Activated naive CD8-positive, alpha-beta T cell treated with anti-CD3 and anti-CD28 coated beads, Interleukin-2, amount 10 ng/mL, durations not matched to agents 7 days and 5 days (primary cell): Measurements from ENCODE around the gene NTN3. TPM values are rescaled to one million over a fixed set of nuclear protein-coding genes. Genes with fewer than 3 reads are reported as not detected.

ENCODE experiments used
- ATAC-seq: fragments of 150-1000 bp; cut with Tn5 transposase; one replicate; pipeline ENCODE4 v1.10.0; 2021; ENCODE audit warnings: low read depth, moderate library complexity
- POLR2A ChIA-PET: fragments of 350-600 bp; sonication (Branson Sonifier 250); formaldehyde crosslinking; loops from one replicate; lab custom pipeline; 2021; ENCODE audit warnings: antibody characterized with exemption; lab: Charles Lee
- DNase-seq: peaks from one replicate; pipeline ENCODE4 v3.0.0; 2021
- H3K27ac Mint-ChIP-seq: one replicate; pipeline ENCODE4 v1.8.0; 2022; ENCODE audit warnings: mild to moderate bottlenecking, mixed read lengths
- H3K27me3 Mint-ChIP-seq: one replicate; pipeline ENCODE4 v1.8.0; 2022; ENCODE audit warnings: mild to moderate bottlenecking, moderate library complexity, mixed read lengths
- H3K36me3 Mint-ChIP-seq: one replicate; pipeline ENCODE4 v1.8.0; 2021; ENCODE audit warnings: mild to moderate bottlenecking, mixed read lengths
- H3K4me1 Mint-ChIP-seq: one replicate; pipeline ENCODE4 v1.8.0; 2021; ENCODE audit warnings: mixed read lengths
- H3K4me3 Mint-ChIP-seq: one replicate; pipeline ENCODE4 v1.8.0; 2022; ENCODE audit warnings: mild to moderate bottlenecking, moderate library complexity, mixed read lengths
- H3K9me3 Mint-ChIP-seq: one replicate; pipeline ENCODE4 v1.8.0; 2021; ENCODE audit warnings: mixed read lengths
- total RNA-seq, 2 experiments: library from RNA; stranded (reverse); gene quantifications; one replicate each; pipeline ENCODE4 v1.2.3, GENCODE V29; 2021

NTN3 gene
- total RNA-seq, 2 experiments from 2014 or later, result not detected

GRCh38 chr16:2471653-2472487 is 773 bp downstream of the NTN3 start:
- Mint-ChIP-seq H3K4me3 (no peak overlapping the region), H3K36me3 (no peaks in the 10 kb centered on the region), H3K4me1 (peaks cover 14% of the 10 kb centered on the region), H3K27me3 (peaks cover 42% of the 10 kb centered on the region), H3K9me3 (no peaks in the 10 kb centered on the region), H3K27ac (no peak overlapping the region)
- no peak for ATAC-seq
- no peak for DNase-seq
- POLR2A ChIA-PET, result interaction anchor here (0.6 to 1.6 kb wide), 3 partner anchors 12 to 284 kb away, joined by 4 to 7 read pairs (median 4); partner anchors contain the start of gene TEDC2

GRCh38 chr16:2472488-2472864 is 1.4 kb downstream of the NTN3 start:
- POLR2A ChIA-PET, result interaction anchor here (0.6 to 0.9 kb wide), 2 partner anchors 13 to 285 kb away, joined by 4 read pairs; partner anchors contain the start of gene TEDC2
- no peak for ATAC-seq
- Mint-ChIP-seq H3K36me3 (no peaks in the 10 kb centered on the region), H3K4me3 (no peak overlapping the region), H3K9me3 (no peaks in the 10 kb centered on the region), H3K27me3 (peaks cover 37% of the 10 kb centered on the region), H3K27ac (no peak overlapping the region), H3K4me1 (peaks cover 13% of the 10 kb centered on the region)
- DNase-seq, result no peak

- Mint-ChIP-seq H3K27me3 (peaks cover 37% of the 10 kb centered on the region), H3K27ac (no peak overlapping the region), H3K4me1 (peaks cover 13% of the 10 kb centered on the region), H3K9me3 (no peaks in the 10 kb centered on the region), H3K36me3 (no peaks in the 10 kb centered on the region), H3K4me3 (peak overlapping the region; percentile 42)
- DNase-seq (no peak), ATAC-seq (no peak)
- POLR2A ChIA-PET, result no interaction called here
Measured at GRCh38 chr16:2472885-2473445, 1.9 kb downstream of the NTN3 start.

GRCh38 chr16:2473446-2473926 is 2.4 kb downstream of the NTN3 start:
- Mint-ChIP-seq H3K36me3 (no peaks in the 10 kb centered on the region), H3K27me3 (peaks cover 32% of the 10 kb centered on the region), H3K27ac (no peak overlapping the region), H3K9me3 (no peaks in the 10 kb centered on the region), H3K4me1 (peaks cover 12% of the 10 kb centered on the region), H3K4me3 (peak overlapping the region; percentile 42)
- POLR2A ChIA-PET, result interaction anchor here (1.4 to 1.9 kb wide), 2 partner anchors 14 to 43 kb away, joined by 3 to 14 read pairs; partner anchors contain the start of gene TEDC2
- ATAC-seq (peak; percentile 1), DNase-seq (no peak)

DNA sequence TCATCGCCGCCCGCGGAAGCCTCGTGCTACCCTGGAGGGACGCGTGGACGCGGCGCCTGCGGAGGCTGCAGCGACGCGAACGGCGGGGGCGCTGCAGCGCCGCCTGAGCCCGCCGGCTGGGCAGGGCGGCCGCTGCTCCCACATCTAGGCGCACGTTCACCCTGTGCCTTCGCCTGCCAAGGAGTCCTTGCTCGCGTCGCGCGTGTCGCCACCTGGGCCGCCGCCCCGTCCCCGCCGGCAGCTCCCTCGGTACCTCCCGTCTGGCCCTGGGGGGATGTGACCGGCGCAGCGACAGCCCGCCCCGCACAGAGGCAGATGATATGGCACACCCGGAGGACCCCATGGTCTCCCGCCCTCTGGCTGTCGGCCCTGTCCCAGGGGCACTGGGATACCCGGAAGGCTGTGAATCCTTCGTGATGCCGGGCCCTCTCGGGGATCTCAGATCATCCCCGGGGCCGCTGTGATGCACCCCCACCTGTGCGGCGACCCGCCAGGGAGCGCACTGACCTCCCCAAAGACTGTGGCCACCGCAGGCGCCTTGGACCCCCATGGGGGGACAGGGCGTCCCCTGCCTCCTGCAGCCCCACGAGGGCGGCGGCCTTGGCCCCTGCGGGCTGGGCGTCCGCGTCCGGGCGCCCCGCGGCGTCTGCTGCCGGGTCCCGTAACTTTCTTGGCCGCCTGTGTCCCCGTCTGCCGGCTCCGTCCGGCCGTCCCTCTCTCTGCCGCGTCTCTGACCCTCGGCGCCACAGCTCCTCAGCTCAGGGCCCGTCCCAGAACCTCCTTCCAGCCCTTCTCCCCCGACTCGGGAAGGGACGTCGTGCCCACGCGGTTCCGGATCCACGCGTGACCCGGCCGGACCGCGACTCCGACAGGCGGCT is 3.1 kb downstream of the NTN3 start:
- ATAC-seq, result peak; percentile 59
- H3K36me3 Mint-ChIP-seq, result no peaks in the 10 kb centered on the region
- H3K27ac Mint-ChIP-seq, result peak overlapping the region; percentile 45
- POLR2A ChIA-PET, result interaction anchor here (0.7 to 1.9 kb wide), 9 partner anchors 11 to 692 kb away, joined by 3 to 14 read pairs (median 3); partner anchors contain the start of genes ABCA3, NUBP2, SPSB3 and TEDC2
- DNase-seq, result peak; percentile 76
- H3K4me1 Mint-ChIP-seq, result peaks cover 11% of the 10 kb centered on the region
- peak overlapping the region; percentile 71 for H3K4me3 Mint-ChIP-seq
- H3K9me3 Mint-ChIP-seq, result no peaks in the 10 kb centered on the region
- H3K27me3 Mint-ChIP-seq, result peaks cover 25% of the 10 kb centered on the region

- ATAC-seq (peak; percentile 72), DNase-seq (peak; percentile 93)
- POLR2A ChIA-PET, result interaction anchor here (0.6 to 1.9 kb wide), 10 partner anchors 10 to 692 kb away, joined by 3 to 14 read pairs (median 3); partner anchors contain the start of genes ABCA3, NUBP2, SPSB3 and TEDC2
- Mint-ChIP-seq H3K27ac (peak within 1 kb of the TSS; percentile 45), H3K9me3 (no peaks in the 10 kb centered on the region), H3K4me3 (peak within 1 kb of the TSS; percentile 71), H3K36me3 (no peaks in the 10 kb centered on the region), H3K27me3 (peaks cover 18% of the 10 kb centered on the region), H3K4me1 (peaks cover 9% of the 10 kb centered on the region)
Measured at GRCh38 chr16:2474877-2475412, 3.8 kb downstream of the NTN3 start, which contains the start of gene TBC1D24. TBC1D24 (plus strand) TSS chr16:2475127; CDS start chr16:2496149, 21,022 bp downstream.

- Mint-ChIP-seq H3K4me1 (peaks cover 10% of the 10 kb centered on the region), H3K9me3 (no peaks in the 10 kb centered on the region), H3K4me3 (peak overlapping the region; percentile 68), H3K27ac (no peak overlapping the region), H3K27me3 (peaks cover 11% of the 10 kb centered on the region), H3K36me3 (no peaks in the 10 kb centered on the region)
- POLR2A ChIA-PET, result interaction anchor here (0.6 to 1.9 kb wide), 9 partner anchors 9 to 693 kb away, joined by 3 to 14 read pairs (median 3); partner anchors contain the start of genes ABCA3, NUBP2, SPSB3 and TEDC2
- ATAC-seq, result peak; percentile 46
- DNase-seq, result peak; percentile 65
Measured at GRCh38 chr16:2475413-2476344, 4.6 kb downstream of the NTN3 start.

DNA sequence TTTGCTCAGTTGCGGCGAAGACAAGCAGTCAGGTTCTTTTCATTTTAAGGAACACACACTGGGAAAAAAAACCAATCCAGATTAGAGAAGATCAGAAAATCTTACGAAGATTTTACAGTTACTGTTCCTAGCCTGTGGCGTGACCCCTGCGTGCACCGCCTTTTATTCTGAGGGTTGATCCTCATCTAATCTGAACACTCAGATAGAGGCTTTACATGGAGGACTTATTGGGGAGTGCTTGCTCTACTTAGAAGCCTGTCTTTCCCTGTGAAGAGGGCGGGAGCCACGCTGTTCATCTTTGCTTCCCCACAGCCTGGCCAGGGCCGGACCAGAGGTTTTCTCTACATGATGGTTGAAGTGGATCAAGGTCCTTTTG is 5.2 kb downstream of the NTN3 start:
- ATAC-seq (no peak), DNase-seq (no peak)
- POLR2A ChIA-PET, result interaction anchor here (0.6 kb wide), 1 partner anchor 211 kb away, joined by 3 read pairs; no protein-coding TSS in a partner anchor
- no peaks in the 10 kb centered on the region for H3K36me3 Mint-ChIP-seq
- H3K4me1 Mint-ChIP-seq, result peaks cover 10% of the 10 kb centered on the region
- H3K27ac Mint-ChIP-seq, result no peak overlapping the region
- H3K27me3 Mint-ChIP-seq, result peaks cover 9% of the 10 kb centered on the region
- H3K4me3 Mint-ChIP-seq, result peak overlapping the region; percentile 51
- no peaks in the 10 kb centered on the region for H3K9me3 Mint-ChIP-seq

DNA sequence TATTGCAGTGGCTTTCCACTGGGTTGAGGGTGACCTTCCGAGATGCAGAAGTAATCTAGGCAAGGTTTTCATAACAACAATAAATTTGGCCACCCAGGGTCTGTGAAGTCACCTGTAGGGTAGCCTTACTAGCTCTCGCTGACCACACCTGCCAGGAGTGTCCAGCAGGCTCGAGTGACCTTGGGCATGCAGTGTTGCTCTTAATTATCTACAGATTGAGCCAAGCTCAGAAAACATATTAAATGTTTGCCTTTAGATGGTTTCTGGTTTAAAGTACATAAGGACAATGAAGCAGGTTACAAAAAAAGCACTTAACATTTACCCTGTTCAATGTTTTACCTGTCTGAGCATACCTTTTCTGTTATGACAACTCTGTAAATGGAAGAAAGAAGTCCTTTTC is 5.6 kb downstream of the NTN3 start:
- Mint-ChIP-seq H3K4me1 (peaks cover 10% of the 10 kb centered on the region), H3K27ac (no peak overlapping the region), H3K4me3 (peak overlapping the region; percentile 35), H3K9me3 (no peaks in the 10 kb centered on the region), H3K36me3 (no peaks in the 10 kb centered on the region), H3K27me3 (peaks cover 9% of the 10 kb centered on the region)
- DNase-seq (no peak), ATAC-seq (no peak)
- POLR2A ChIA-PET, result interaction anchor here (1.3 kb wide), 1 partner anchor 38 kb away, joined by 3 read pairs; no protein-coding TSS in a partner anchor

DNA sequence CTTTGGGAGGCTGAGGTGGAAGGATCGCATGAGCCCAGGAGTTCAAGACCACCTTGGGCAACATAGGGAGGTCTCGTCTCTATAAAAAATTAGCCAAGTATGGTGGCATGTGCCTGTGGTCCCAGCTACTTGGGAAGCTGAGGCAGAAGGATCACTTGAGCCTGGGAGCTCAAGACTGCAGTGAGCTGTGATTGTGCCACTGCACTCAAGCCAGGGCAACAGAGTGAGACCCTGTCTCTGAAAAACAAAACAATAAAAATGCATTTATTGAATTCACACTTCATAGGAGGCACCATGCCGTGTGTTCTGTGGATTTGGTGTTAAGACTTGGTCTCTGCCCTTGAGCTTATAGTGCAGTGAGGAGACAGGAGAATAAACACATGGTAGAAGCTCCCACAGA is 6.2 kb downstream of the NTN3 start:
- DNase-seq, result no peak
- no peak for ATAC-seq
- Mint-ChIP-seq H3K4me1 (peaks cover 10% of the 10 kb centered on the region), H3K27ac (no peak overlapping the region), H3K27me3 (peaks cover 9% of the 10 kb centered on the region), H3K4me3 (no peak overlapping the region), H3K36me3 (no peaks in the 10 kb centered on the region), H3K9me3 (no peaks in the 10 kb centered on the region)
- POLR2A ChIA-PET, result interaction anchor here (1.0 to 1.3 kb wide), 2 partner anchors 11 to 37 kb away, joined by 3 read pairs; no protein-coding TSS in a partner anchor

DNA sequence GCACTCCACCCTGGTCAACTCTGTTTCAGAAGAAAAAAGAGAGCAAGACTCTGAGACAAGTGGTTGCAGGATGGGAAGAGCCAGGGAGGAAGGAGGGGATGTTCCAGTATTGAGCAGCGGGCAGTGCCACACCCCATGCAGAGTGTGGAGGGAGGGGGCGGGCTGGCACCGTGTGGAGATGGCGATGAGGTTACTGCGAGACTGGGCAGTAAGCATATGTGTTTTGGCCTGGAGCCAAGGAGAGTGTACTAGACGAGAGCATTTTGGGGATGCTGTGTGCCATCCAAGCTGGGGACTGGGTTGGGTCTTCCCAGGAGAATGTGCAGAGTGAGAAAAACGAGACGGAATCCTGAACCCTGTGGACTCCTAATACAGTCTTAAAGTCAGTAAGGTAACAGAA is 7.2 kb downstream of the NTN3 start:
- Mint-ChIP-seq H3K27ac (no peak overlapping the region), H3K27me3 (peaks cover 2% of the 10 kb centered on the region), H3K4me1 (peaks cover 8% of the 10 kb centered on the region), H3K36me3 (no peaks in the 10 kb centered on the region), H3K9me3 (no peaks in the 10 kb centered on the region), H3K4me3 (no peak overlapping the region)
- ATAC-seq (no peak), DNase-seq (no peak)
- POLR2A ChIA-PET, result interaction anchor here (1.0 kb wide), 1 partner anchor 10 kb away, joined by 3 read pairs; no protein-coding TSS in a partner anchor
